ENCODE data around the gene MIAT.
"Not testable (repeated sequence)": the region's sequence is repeated elsewhere in the genome, so short reads cannot be mapped to it uniquely, and the experiment has no call there.

MIAT gene

GRCh38 chr22:26656891-26657851, at the start of gene MIAT:
TSS of gene MIAT (plus strand) at chr22:26657588.
- peak within 1 kb of the TSS; percentile 47 for H3K4me3 ChIP-seq (ENCODE audit: low read depth, low read length)
- TF ChIP-seq CTCF (IDR thresholded peaks at IDR 0.05; ENCODE audit: borderline replicate concordance, insufficient read depth, low read depth, low read length), result no peak

- TF ChIP-seq CTCF (IDR thresholded peaks at IDR 0.05; ENCODE audit: borderline replicate concordance, insufficient read depth, low read depth, low read length), result no peak
- no peak overlapping the region for H3K4me3 ChIP-seq (ENCODE audit: low read depth, low read length)
Measured at GRCh38 chr22:26608129-26608528, 49.3 kb upstream of the MIAT start.

GRCh38 chr22:26609287-26609686, 48.1 kb upstream of the MIAT start:
- H3K4me3 ChIP-seq (ENCODE audit: low read depth, low read length), result no peak overlapping the region
- no peak for TF ChIP-seq CTCF (IDR thresholded peaks at IDR 0.05; ENCODE audit: borderline replicate concordance, insufficient read depth, low read depth, low read length)

- H3K4me3 ChIP-seq (ENCODE audit: low read depth, low read length), result peak overlapping the region; percentile 23
- TF ChIP-seq CTCF (IDR thresholded peaks at IDR 0.05; ENCODE audit: borderline replicate concordance, insufficient read depth, low read depth, low read length), result no peak
Measured at GRCh38 chr22:26610072-26610958, 47.1 kb upstream of the MIAT start.

GRCh38 chr22:26610996-26611395, 46.4 kb upstream of the MIAT start:
- no peak overlapping the region for H3K4me3 ChIP-seq (ENCODE audit: low read depth, low read length)
- TF ChIP-seq CTCF (IDR thresholded peaks at IDR 0.05; ENCODE audit: borderline replicate concordance, insufficient read depth, low read depth, low read length), result no peak

- no peak overlapping the region for H3K4me3 ChIP-seq (ENCODE audit: low read depth, low read length)
- no peak for TF ChIP-seq CTCF (IDR thresholded peaks at IDR 0.05; ENCODE audit: borderline replicate concordance, insufficient read depth, low read depth, low read length)
Measured at GRCh38 chr22:26612652-26613051, 44.7 kb upstream of the MIAT start.

GRCh38 chr22:26613753-26614152, 43.6 kb upstream of the MIAT start:
- not testable (repeated sequence) for H3K4me3 ChIP-seq (ENCODE audit: low read depth, low read length)

All from GM12875 (cell line).